HG02678 (cell line): ENCODE data around the gene ZSWIM6.

Experiments used
- ATAC-seq: cut with Tn5 transposase; IDR thresholded peaks from one replicate; pipeline ENCODE4 v1.9.1; 2021; ENCODE audit warnings: mild to moderate bottlenecking, moderate library complexity; ENCODE audit not compliant: unreplicated experiment

Gene ZSWIM6

GRCh38 chr5:61330845-61331406 is 1.1 kb upstream of the ZSWIM6 start:
- peak; percentile 41 for ATAC-seq

- no peak for ATAC-seq
Observed at GRCh38 chr5:61332358-61332749, 296 bp downstream of the ZSWIM6 start.

- no peak for ATAC-seq
Observed at GRCh38 chr5:61332851-61333320, 828 bp downstream of the ZSWIM6 start.

DNA sequence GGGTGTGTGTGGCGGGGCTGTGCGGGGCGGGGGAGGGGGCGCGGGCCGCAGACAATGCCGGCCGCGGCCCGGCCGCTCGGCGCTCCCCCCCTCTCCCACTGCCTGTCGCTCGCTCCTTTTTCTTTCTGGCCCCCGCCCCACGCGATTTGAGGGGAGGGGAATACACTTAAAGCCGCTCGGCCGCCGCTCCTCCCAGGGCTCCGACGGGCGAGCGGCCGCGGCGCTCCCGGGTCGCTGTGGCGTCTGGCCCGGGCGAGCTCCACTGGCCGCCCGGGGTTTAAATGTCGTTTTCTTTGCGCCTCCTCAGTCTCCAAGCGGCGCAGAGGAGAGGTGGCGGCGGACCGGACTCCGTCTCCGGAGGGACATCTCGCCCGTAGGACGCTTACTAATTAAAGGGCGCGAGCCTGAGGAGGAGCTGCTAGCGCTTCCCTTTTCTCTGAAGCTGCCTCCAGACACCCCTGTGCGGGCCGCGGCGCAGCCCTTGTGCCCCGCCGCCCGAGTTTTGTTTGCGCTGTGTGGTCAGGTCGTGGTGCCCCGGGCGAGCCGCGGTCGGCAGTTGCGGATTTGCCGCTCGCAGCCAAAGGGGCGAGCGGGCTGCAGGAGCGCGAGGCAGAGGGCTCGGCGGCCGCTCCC is 1.4 kb downstream of the ZSWIM6 start:
- ATAC-seq: peak; percentile 12

DNA sequence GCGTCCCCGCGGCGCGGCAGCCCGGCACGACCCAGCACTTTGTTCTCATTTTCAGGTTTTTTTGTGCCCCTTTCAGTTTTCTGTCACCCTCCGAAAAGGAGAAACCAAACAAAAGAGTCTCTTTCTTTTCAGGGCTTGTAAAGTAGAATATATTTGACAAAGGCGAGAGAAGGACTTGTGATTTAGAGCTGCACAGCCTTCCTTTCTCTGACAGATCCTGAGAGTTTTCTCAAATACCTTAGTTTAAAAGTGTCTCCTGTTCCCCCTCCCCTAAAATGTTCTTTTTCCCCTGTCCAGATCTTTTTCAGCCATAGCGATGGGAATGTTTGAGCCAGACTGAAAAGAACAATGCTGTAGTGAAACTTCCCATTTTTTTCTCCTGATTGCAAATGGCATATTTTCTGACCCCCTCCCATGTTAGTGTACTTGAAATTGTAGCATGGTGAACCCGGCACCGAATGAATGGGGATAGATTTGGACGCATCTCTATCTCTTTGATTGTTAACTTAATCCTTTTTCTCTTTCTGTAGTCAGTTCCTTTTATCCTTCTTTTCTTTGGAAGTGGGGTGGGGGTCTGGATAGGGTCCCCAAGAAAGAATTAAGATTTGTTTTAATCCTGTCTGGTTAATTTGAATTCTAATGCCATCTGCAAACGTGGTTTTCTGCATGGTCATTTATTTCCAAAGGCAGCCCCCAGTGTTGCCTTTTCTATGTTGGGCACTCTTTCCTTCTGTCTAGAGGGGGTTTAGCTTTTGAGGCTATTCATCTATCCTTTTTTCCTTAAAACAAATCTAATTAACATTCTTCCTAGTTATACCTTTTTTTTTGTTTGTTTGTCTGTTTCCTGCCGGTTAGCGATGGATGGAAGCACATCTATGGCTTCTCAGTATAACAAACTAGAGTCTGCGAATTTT is 2.2 kb downstream of the ZSWIM6 start:
- no peak for ATAC-seq

DNA sequence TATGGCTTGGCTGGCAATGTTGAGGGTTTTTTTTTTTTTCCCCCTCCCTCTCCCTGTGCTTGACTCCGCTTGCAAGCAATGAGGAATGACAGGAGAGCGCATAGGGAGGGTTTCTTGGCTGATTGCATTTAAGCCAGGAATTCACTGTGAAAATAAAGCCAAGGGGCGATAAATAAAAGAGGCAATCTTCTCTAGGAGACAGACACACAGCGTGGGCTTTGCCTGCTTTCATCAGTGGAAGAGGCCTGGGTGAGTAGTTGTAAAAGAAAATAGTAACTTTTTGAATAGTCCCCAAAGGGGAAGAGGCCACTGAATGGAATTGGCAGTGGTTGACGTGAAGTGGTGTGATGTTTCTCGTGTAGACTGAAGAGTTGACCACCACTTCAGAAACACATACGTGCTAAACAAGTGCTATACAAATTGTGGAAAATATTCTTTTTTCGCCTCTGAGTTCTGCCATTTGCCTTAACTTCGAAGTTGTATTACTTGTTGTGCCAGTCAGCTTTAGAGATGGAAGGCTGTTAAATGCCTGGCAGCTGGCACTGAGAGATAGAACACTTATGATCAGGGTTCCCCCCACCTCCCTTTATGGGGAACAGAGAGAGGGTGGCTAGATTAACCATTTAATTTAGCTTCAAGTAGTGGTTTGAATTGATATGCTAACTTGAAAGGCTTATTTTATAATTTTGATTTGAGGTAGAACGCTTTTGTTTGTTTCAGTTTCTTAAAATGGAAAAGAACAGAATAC is 3.0 kb downstream of the ZSWIM6 start:
- ATAC-seq: no peak

DNA sequence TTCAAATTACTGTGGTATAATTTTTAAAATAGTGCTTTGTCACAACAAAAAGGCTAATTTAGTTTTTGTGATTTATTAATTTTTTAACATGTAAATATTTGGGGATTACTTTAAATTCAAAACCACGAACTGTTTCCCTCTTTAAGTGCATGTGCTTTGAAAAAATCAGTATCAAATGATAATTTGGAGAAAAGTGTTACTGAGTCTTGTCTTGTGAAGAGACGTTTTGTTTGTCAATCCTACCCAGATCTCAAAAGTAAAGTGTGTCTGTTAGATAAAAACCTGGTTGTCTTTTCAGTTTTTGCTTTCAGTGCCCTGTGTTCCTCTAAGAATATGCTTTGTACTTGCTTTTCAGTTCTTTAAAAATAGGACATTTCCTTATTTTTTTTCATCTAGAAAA is 7.7 kb downstream of the ZSWIM6 start:
- no peak for ATAC-seq

GRCh38 chr5:61340775-61341361 is 8.8 kb downstream of the ZSWIM6 start:
- no peak for ATAC-seq

GRCh38 chr5:61342071-61342501 is 10.0 kb downstream of the ZSWIM6 start:
- no peak for ATAC-seq

GRCh38 chr5:61344187-61344944 is 12.3 kb downstream of the ZSWIM6 start:
- ATAC-seq: no peak

- no peak for ATAC-seq
Observed at GRCh38 chr5:61346511-61346910, 14.5 kb downstream of the ZSWIM6 start.

DNA sequence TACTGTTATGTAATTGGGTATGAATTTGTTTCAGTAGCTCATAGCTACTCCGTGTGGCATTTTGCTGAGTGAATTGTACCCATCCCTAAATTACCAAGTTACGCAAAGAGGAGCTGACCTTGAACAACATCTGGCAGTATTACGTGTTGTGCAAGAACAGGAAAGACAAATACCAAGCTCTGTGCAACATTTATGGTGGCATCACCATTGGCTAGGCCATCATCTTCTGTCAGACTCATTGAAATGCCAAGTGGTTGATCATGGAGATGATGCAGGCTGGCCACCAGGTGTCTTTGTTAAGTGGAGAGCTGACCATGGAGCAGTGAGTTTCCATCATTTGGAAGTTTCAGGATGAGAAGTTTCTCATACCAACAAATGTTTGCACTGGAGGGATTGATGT is 15.0 kb downstream of the ZSWIM6 start:
- ATAC-seq: no peak

DNA sequence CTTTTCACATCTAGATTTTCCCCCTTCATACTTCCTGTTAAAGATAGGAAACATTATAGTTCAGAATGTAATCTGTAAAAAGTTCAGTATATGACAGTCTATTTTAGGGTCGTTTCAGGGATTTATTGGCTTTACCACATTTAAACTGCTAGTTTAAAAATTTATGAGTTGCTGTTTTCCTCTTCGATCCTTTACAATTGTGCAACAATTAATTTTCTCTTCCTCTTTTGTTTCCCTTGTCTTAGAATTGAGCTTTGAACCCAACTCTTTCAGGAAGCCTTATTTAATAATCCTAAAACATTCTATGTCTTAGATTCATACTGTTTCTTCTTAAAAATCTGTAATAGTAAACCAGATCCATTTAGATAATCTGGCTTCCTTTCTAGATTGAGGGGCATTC is 16.4 kb downstream of the ZSWIM6 start:
- ATAC-seq: no peak

- no peak for ATAC-seq
Observed at GRCh38 chr5:61349935-61350334, 17.9 kb downstream of the ZSWIM6 start.

DNA sequence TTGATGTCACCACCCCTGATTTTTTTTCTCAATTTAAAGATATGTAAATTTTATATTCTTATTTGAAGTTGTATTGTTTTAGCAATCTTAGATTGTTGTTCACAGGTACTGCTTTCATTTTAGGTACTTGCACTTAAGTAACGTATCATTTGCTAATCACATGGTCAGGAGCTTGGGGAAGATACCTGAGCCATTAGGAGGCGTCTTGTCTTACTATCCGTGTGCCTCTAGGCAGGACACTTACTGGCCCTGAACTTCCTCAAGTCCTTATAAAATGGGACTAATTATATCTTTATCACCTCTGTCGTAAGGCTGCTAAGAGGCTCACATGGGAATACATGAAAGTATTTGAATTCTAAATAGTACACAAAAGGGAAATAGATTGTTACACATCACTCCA is 18.5 kb downstream of the ZSWIM6 start:
- no peak for ATAC-seq

DNA sequence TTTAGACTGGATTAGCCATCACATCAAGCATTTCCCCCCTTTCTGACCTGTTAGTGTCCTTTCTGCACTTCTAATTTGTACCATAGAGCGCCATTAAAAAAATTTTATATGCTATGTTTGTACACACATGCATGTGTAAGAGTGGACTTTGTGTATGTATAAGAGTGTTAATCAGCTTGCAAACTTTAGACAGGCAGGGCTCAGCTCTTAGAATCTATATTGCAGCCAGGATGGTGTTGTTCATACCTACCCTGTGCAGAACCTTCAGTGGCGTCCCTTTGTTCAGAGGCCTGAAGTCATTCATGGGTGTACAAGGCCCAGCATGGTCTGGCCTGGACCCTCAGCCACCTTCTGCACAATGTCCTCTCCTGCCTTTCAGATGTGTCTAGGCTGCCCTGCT is 19.7 kb downstream of the ZSWIM6 start:
- no peak for ATAC-seq

- no peak for ATAC-seq
Observed at GRCh38 chr5:61352180-61352579, 20.1 kb downstream of the ZSWIM6 start.

GRCh38 chr5:61352612-61353156 is 20.6 kb downstream of the ZSWIM6 start:
- ATAC-seq: no peak

DNA sequence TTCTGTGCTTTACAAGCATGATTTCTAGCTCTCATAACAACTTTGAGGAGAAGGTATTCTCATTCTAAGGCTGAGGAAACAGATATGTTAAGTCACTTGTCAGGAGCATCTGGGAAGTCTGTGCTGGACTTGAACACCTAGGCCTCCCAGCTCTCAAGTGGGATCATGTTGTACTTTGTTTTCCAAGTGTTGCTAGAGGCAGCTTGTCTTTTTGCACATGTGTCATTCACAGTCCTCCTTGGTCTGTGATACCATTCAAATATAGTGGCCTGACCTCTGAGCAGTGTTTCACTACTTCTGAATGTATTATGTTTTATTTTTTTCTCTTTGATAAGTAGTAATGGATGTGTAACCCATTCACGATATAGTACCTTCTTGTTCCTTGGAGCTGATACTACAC is 21.2 kb downstream of the ZSWIM6 start:
- ATAC-seq: no peak

GRCh38 chr5:61354199-61354598 is 22.1 kb downstream of the ZSWIM6 start:
- ATAC-seq: no peak
